Smooth muscle cell (in vitro differentiated cells): ENCODE data around the gene SEPTIN10. TPM values are rescaled to one million over a fixed set of nuclear protein-coding genes. Genes with fewer than 3 reads are reported as not detected.
A peak's percentile ranks its signal among the peaks of the same experiment; 100 is the strongest.

Experiments
- DNase-seq: peaks from one replicate; lab custom pipeline; 2025; ENCODE audit not compliant: unreplicated experiment; lab: John Stamatoyannopoulos, UW
- H2AFZ ChIP-seq: fragments of 200-600 bp; sonication (generic); 2 replicates; pipeline ENCODE4 v1.6.0; 2016; ENCODE audit warnings: antibody characterized with exemption, low read depth, mild to moderate bottlenecking
- H3F3A ChIP-seq: fragments of 200-600 bp; sonication (generic); 2 replicates; pipeline ENCODE4 v1.6.0; 2017; ENCODE audit warnings: antibody characterized with exemption, low read depth
- H3K27ac ChIP-seq: fragments of 200-600 bp; sonication (generic); 2 replicates; pipeline ENCODE4 v1.5.1; 2016; ENCODE audit warnings: low read depth, mild to moderate bottlenecking
- H3K27me3 ChIP-seq: fragments of 200-600 bp; sonication (generic); 2 replicates; pipeline ENCODE4 v1.6.1; 2016; ENCODE audit warnings: low read depth, mild to moderate bottlenecking
- H3K36me3 ChIP-seq: fragments of 200-600 bp; sonication (generic); 2 replicates; pipeline ENCODE4 v1.5.1; 2016; ENCODE audit warnings: low read depth
- H3K4me1 ChIP-seq: fragments of 200-600 bp; sonication (generic); 2 replicates; pipeline ENCODE4 v1.5.1; 2016; ENCODE audit warnings: low read depth
- H3K4me2 ChIP-seq: fragments of 200-600 bp; sonication (generic); 2 replicates; pipeline ENCODE4 v1.6.0; 2016; ENCODE audit warnings: mild to moderate bottlenecking
- H3K4me3 ChIP-seq: fragments of 200-600 bp; sonication (generic); 2 replicates; pipeline ENCODE4 v1.5.1; 2016; ENCODE audit warnings: mild to moderate bottlenecking
- H3K79me2 ChIP-seq: fragments of 200-600 bp; sonication (generic); 2 replicates; pipeline ENCODE4 v1.6.0; 2016; ENCODE audit warnings: low read depth, mild to moderate bottlenecking
- H3K9ac ChIP-seq: fragments of 200-600 bp; sonication (generic); 2 replicates; pipeline ENCODE4 v1.6.0; 2016; ENCODE audit warnings: low read depth
- H3K9me3 ChIP-seq: fragments of 200-600 bp; sonication (generic); replicated peaks from 2 replicates; pipeline ENCODE4 v1.5.1; 2016; ENCODE audit warnings: low read depth
- H4K20me1 ChIP-seq: fragments of 200-600 bp; sonication (generic); 2 replicates; pipeline ENCODE4 v1.6.0; 2016; ENCODE audit warnings: low read depth
- CTCF ChIP-seq: fragments of 200-600 bp; sonication (generic); IDR thresholded peaks from 2 replicates; pipeline ENCODE4 v1.5.1; 2017; ENCODE audit warnings: borderline replicate concordance, mild to moderate bottlenecking, antibody characterized with exemption; ENCODE audit not compliant: insufficient read depth, poor library complexity, severe bottlenecking
- WGBS: methylation state at CpG from one replicate; pipeline ENCODE4 v1.1.7; 2016; ENCODE audit warnings: low lambda C conversion rate; 5-methylcytosine and 5-hydroxymethylcytosine counted together
- polyA plus RNA-seq: library from polyadenylated mRNA; unstranded; fragments of >200 nt; fragmentation: Nextera tagmentation; extraction: Ambion mirVana; gene quantifications from 2 replicates; pipeline ENCODE4 v1.2.1, GENCODE V29; 2016
- total RNA-seq: library from RNA; depleted of rRNA; stranded (reverse); fragments of >200 nt; gene quantifications from 2 replicates; pipeline ENCODE4 v1.2.3, GENCODE V29; 2014

The SEPTIN10 gene
- total and polyA plus RNA-seq, 2 experiments from 2014 or later = 39.2 to 92.1 TPM

GRCh38 chr2:109602617-109603188, 11.1 kb downstream of the SEPTIN10 start:
- no peak overlapping the region for H3K4me3 ChIP-seq
- no peaks in the 10 kb centered on the region for H3K27me3 ChIP-seq
- H2AFZ ChIP-seq = no peak overlapping the region
- WGBS = 90% methylated on average over 2 of the region's 3 CpGs
- H3F3A ChIP-seq = no peaks in the 10 kb centered on the region
- no peak overlapping the region for H3K4me2 ChIP-seq
- peaks cover 94% of the 10 kb centered on the region for H4K20me1 ChIP-seq
- DNase-seq = no peak
- no peak for TF ChIP-seq CTCF
- no peaks in the 10 kb centered on the region for H3K9me3 ChIP-seq
- H3K27ac ChIP-seq = no peak overlapping the region
- H3K36me3 ChIP-seq = no peaks in the 10 kb centered on the region
- peaks cover 30% of the 10 kb centered on the region for H3K4me1 ChIP-seq
- no peak overlapping the region for H3K9ac ChIP-seq
- H3K79me2 ChIP-seq = peaks cover 95% of the 10 kb centered on the region

DNA sequence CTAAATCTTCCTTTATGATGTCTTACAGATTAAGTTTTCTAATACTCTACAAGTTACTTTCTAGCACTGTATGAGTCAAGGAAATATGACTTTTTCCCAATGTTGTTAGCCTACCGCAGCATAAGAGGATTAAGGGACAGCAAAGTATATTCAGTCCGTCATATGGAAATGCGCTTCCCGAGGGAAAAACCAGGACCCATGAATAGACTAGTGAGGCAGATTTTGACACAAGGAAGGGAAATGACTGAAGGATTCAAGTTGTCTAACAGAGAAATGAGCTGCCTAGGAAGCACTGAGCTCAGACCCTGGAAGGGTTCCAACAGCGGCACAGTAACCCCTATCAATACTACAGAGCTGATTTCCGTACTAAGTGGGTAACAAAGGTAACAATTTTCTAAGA, 12.0 kb downstream of the SEPTIN10 start:
- no peak for DNase-seq
- no peak overlapping the region for H3K9ac ChIP-seq

DNA sequence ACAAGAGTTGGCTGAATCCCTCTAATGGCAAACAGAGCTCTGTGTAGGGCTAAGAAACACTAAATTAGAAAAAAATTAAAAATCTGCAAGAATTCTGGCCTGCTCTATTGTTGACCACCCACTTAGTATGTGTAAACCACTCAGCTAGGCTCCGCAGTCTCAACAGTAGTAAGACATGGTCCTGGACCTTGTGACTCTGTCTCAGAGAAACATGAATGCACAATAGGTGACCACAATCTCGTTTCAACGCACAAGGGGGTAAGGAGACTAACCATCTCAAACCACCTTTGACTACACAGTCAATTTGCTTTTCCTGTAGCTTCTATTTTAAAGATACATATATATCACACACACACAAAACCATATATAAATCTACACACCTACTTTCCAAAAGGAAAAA, 16.5 kb downstream of the SEPTIN10 start:
- Histone ChIP-seq H3K27ac (peak overlapping the region; percentile 0), H3K9ac (no peak overlapping the region), H4K20me1 (peaks cover 96% of the 10 kb centered on the region), H3K9me3 (no peaks in the 10 kb centered on the region), H3K4me2 (no peak overlapping the region), H3K27me3 (no peaks in the 10 kb centered on the region), H3K36me3 (no peaks in the 10 kb centered on the region), H3F3A (no peaks in the 10 kb centered on the region), H3K79me2 (peaks cover 89% of the 10 kb centered on the region), H2AFZ (no peak overlapping the region), H3K4me1 (peaks cover 17% of the 10 kb centered on the region), H3K4me3 (no peak overlapping the region)
- WGBS = 86% methylated on average over 3 of the region's 3 CpGs
- DNase-seq = no peak
- TF ChIP-seq CTCF = no peak

More for the DNA sequence above, 12.0 kb downstream of the SEPTIN10 start:
- TF ChIP-seq CTCF = no peak
- Histone ChIP-seq H2AFZ (no peak overlapping the region), H3K9me3 (no peaks in the 10 kb centered on the region), H3K4me2 (no peak overlapping the region), H4K20me1 (peaks cover 94% of the 10 kb centered on the region), H3K27me3 (no peaks in the 10 kb centered on the region), H3K4me3 (no peak overlapping the region), H3K79me2 (peaks cover 95% of the 10 kb centered on the region), H3F3A (no peaks in the 10 kb centered on the region), H3K4me1 (peaks cover 21% of the 10 kb centered on the region), H3K27ac (no peak overlapping the region), H3K36me3 (no peaks in the 10 kb centered on the region)
- WGBS = 77% methylated on average over 6 of the region's 6 CpGs

GRCh38 chr2:109595644-109596043, 18.1 kb downstream of the SEPTIN10 start:
- no peaks in the 10 kb centered on the region for H3F3A ChIP-seq
- H4K20me1 ChIP-seq = peaks cover 95% of the 10 kb centered on the region
- H3K9ac ChIP-seq = no peak overlapping the region
- WGBS = 65% methylated on average over 4 of the region's 4 CpGs
- H2AFZ ChIP-seq = no peak overlapping the region
- H3K4me2 ChIP-seq = no peak overlapping the region
- H3K79me2 ChIP-seq = peaks cover 89% of the 10 kb centered on the region
- H3K9me3 ChIP-seq = no peaks in the 10 kb centered on the region
- no peaks in the 10 kb centered on the region for H3K36me3 ChIP-seq
- H3K27ac ChIP-seq = peak overlapping the region; percentile 47
- no peak for DNase-seq
- no peak overlapping the region for H3K4me3 ChIP-seq
- H3K27me3 ChIP-seq = no peaks in the 10 kb centered on the region
- TF ChIP-seq CTCF = no peak
- peaks cover 5% of the 10 kb centered on the region for H3K4me1 ChIP-seq
